CMK (cell line): ENCODE measurements around the gene IRX3.

Experiments
- DNase-seq: peaks from one replicate; pipeline ENCODE4 v3.0.0-alpha.2; 2010; ENCODE audit warnings: low read depth

The IRX3 gene

DNA sequence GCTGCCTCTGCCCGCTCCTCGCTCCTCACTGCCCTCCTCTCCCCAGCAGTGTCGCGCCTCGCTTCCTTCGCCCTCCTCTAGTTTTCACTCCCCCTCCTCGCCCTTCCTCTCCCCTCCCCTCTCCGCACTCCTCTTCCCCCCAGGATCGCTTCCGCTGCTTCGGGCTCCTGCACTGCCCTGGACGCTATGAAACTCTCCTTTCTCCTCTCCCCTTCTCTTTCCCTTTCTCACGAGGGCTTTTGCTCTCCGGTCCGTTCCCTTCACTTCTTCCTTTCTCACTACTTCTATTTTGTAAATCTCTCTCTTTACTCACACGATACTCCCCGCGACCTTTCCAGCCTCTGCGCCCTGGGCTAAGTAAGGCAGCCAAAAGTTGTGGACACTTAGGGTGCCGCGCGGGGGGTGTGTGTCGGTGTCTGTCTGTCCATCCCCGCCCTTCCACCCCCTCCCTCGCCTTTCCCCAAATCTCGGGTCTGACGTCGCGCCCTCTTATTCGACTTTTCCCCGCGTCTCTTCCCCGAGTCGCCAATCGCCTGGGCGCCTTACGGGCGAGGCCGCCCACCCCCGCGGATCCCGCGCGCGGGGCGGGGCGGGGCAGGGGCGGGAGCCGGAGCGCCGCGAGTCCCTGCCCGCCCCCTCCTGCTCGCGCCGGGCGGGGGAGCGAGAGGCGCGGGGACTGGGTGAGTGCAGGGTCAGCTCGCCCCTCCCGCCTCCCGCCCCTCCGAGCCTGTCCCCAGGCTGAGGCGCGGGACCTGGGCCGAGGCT lies at the start of gene IRX3:
TSS of gene IRX3 (minus strand) at position 422 of the 765 bp plus-strand sequence. CDS start 737 bp downstream, outside the sequence.
- no peak for DNase-seq

DNA sequence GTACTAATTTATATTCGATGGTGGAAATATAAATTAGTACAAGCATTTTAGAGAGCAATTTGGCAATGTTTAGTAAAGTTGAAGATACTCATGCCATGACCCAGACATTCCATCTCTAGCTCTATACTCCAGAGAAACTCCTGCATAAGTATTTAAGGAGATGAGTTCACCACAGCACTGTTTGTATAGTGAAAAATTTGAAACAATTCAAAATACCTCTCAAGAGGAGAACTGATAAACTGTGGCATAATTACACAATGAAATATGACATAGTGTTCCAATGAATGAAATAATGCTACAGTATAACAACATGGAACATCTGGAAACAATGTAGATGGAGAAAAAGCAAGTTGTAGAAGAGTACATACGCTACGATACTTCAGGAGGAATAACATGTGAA lies 48.6 kb upstream of the IRX3 start:
- no peak for DNase-seq

DNA sequence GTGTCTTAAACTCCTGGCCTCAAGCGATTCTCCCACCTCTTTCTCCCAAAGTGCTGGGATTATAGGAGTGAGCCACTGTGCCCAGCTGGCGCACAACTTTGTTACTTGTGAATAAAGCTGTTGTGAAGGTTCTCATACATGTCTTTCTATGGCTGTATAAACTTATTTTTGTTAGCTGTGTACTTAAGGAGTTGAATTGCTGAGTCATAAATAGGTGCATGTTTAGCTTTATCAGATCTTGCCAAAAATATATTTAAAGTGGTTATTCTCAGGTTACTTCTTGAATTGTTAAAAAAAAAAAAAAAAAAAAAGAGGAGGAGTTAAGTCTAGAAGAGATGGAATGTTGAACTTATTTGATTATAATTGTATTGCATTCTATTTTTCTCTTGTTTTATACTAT lies 47.6 kb upstream of the IRX3 start:
- DNase-seq = no peak

DNA sequence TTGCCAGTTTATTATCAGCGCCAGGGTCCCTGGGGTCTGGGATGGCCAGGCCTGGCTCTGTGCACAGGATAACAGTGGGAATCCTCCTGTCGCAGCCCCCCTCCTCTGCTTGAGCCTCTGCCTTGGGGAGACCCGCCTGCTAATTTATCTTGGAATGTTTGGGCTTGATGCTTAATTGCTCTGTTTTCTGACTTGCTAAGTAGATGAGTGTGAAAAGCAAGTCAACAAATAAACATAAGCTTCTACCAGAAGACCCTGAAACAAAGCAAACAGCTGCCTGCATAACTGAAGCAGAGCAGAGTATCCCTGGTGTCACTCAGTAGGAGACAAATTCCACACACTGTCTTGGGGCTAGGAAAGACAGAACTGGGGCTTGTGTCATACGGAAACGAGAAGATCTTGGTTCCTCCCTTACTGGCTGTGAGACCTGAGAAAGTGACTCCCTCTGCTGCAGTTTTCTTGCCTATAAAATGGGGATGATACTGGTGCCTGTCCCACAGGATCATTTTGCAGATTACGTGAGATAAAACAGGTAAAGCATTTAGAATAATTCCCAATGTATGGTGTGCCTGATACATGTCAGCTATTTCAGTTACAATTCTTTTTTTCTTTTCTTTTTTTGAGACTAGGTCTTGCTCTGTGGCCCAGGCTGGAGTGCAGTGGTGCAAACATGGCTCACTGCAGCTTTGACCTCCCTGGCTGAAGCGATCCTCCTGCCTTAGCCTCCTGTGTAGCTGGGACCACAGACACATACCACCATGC lies 44.8 kb upstream of the IRX3 start:
- no peak for DNase-seq

DNA sequence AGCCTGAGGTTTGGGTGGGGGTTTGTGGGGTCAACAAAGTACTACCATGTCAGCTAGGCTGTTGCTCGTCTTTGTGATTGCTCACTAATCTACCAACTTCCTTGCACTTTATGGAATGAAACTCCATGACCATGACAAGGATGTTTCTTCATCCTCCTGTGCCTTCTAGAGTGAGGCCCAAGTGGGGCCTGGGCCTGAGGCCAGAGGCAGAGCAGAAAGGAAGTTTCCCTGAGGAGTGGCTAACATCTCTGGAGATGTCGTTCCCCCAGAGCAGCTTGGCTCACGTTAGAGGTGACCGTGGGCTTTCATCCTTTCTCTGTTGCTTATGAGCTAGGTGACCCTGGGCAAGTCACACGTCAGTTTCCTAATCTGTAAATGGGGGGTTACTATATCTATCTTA lies 41.0 kb upstream of the IRX3 start:
- DNase-seq = no peak

DNA sequence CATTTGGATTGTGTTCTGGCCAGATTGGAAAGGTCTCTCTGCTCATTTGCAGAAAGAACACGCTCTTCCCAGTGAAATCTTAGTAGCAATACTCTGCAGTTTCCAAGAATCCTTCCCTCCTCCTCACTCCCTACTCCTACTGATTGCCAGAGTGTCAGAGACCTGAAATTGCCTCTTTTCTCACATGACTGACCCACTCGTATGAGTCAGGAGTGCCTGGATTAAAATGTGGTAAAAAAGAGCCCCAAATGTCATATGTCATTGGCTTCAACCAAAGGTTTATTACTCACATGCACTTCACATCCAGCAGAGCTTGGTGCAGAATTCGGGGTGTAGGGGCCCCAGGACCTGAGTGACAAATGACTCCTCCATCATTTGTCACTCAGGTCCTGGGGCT lies 39.7 kb upstream of the IRX3 start:
- no peak for DNase-seq

DNA sequence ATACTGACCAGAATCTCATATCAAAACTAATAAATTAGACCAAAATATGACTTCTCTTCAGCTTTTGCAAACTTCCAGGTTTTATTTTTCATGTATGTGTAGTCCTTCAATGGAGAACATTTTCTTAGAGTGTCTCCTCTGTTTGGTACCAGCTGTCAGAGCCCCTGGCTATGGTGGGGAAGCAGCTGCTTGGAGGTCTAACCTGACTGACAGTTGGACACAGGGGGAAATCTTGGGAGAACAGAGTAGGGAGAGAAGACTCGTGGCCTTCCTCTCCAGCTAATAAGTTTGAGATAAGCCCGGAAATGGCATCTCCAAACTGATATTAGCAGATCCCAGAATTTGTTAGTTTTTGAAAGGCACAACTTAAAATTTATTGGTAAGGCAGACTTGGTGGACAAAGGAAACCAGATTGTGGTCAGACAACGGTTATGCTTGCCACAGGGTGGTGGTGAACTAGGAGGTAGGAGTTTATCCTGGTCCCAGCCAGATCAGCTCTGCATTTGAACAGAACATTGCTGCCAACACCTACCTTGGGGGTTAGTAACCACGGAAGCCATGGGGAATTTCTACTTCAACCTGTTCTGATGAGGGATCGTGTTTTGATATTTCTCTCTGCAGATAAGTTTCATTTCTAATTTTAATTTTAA lies 39.2 kb upstream of the IRX3 start:
- no peak for DNase-seq

DNA sequence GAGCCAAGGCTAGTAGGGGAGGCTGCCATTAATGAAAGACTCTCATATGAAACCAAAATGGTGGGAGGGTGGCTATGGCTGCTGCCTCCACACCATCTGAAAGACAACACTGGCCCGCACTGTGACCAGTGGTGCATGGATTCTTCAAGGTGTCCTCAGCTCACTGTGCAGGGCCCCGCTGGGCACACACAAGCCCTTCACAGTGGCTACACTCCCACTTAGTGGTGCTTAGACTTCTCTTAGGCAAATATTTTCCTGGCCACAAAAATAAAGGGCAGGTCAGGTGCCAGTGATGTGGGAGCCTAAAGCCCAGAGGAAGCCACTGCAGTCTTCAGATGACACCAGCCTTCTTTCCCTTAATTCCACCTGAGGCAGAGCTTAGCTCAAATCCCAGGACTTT lies 38.1 kb upstream of the IRX3 start:
- DNase-seq = no peak

DNA sequence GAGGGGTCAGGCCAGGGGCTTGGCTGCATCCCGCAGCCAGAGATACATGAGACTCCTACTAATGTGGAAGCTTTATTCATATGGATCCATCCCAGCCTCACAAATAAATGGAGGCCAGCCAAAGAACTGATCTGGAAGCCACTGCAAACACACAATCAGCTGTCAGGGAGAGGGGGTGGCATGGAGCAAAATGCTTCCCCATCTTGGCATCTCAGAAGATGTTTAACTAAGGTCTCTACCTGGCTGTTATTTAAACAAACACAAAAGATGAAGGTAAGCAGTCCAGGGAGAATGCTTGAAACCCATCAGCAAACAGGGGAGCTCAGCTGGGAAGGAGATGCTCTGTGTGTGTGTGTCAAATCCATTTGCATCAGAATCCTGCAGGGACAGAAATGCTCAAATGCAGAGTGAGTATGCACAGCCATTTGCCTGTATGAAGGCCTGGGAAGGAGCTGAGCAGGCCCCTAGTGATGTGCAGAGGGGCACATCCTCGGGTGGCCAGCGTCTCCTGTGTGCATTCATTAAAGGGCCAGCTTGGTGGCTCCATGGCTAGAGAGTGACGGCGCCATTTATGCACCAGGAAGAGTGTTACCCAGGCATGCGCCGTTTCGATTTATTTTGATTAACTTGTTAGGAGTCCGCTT lies 34.2 kb upstream of the IRX3 start:
- DNase-seq = no peak

DNA sequence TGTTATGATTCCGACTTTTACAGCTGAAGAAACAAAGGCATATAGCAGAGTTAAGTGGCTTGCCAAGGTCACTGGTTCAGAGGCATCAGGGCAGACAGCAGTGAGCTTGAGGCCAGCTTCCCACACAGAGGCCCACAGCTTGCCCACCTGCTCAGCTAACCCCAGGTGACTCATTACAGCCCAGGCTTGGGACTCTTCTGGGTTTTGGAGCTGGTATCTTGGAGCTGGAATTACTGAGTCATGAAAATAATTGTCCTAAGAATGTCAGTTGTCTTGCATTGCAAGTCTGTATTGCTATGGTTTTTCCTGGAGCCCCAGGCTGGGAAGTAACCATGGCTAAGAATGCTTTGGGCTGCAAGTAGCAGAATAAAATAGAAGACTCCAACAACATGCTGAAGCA lies 32.4 kb upstream of the IRX3 start:
- no peak for DNase-seq

DNA sequence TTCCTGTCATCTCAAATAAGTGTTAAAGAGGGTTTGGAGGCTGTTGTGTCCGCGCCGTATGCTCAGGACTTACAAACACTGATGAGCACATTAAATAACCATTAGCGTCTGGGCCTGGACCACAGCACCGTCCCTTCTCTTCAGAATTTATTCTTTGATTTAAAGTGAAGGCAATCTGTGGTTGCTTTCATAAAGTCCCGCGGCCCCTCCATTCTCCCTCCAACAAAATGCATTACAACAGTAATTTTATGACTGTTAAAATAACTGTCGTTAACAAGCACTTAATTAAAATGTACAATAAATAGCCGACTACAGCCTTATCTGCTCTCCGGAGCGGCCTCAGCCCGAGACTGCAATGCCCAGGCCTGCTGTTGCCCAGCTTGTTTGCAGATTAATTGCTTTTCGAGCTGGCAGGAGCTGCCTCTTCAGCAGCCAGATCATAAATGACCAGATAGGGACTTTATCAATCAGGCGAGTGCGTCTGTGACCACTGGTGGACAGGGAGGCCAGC lies 30.6 kb upstream of the IRX3 start:
- DNase-seq = no peak

DNA sequence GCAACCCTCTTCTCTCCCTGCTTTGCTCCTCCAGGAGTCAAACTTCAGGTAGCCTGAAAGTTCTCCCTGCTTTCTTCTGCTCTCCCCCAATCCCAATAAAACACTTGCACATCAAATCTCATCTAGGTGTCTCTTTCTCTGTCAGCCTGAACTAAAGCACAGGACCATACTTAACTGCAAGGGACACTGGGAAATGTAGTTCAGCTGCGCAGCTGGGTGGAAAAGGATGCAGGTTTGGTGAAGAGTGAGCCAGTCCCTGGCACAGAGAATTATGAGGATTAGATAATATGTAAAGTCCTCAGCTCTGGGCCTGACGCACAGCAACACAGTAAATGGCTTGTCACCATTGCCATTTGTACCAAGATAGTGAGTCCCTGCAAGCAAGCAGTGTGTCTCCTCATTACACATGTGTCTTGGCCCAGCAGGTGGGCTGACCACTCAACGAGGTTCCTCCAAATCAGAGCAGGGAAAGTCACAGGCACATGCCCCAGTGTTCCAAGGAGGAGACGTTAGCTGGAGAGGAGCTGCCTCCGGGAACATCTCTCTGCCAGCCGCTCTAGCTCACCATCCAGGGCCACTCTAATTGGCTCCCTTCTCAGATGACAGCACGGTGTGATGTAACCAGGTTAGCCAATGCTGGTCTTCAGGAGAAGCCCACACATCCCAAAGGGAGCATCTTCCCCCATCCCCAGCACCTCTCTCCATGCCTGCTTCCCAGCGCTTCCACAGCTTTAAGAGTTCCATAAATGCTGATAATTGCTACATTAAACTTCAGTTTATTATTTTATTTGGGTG lies 29.7 kb upstream of the IRX3 start:
- DNase-seq = no peak

DNA sequence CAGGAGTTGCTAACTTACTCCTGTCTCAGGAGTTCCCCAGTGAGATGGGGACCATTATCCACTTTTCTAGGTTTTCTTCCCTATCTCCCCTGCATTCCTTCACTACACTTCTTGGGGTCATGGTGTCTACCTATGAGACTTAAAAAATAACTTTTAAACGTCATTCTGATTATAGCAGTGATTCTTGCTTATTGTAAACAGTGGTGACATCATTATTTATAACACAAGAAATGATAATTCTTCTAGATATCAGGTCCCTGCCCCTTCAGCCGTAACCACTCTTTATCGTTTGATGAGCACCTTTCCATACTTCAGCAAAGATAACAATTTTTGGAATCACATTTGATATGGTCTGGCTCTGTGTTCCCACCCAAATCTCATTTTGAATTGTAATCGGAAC lies 27.2 kb upstream of the IRX3 start:
- DNase-seq = no peak

DNA sequence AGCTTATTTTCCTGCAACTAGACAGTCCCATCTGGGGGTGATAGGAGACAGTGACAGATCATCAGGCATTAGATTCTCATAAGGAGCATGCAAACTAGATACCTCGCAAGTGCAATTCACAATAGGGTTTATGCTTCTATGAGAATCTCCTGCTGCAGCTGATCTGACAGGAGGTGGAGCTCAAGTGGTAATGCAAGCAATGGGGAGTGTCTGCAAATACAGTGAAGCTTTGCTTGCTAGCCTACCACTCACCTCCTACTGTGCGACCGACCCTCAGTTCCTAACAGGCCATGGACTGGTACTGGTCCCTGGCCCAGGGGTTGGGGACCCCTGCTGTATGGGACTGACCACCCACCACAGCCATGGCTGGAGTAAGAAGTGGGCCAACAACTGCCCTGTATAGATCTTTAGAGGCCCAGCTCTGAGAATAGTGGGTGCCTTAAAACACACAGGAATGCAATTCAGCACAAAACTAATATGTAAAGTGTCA lies 26.0 kb upstream of the IRX3 start:
- no peak for DNase-seq

DNA sequence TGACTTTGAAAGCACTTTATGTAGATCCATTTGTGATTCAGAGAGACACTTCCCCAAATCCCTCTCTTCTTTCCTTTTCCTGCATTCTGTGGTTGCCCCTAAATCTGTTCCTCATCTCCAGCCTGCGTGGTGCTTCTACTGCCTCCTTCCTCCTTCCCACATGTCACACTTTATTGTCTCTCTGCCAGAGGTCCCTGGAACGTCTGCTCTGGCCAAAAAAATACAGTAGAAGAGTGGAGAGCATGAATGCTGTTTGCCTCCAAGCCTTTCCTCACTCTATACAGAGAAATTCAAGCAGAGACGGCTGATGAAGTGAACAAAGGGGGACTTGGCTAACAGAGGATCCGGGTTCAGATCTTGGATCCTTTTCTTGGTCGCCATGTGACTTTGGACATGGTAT lies 22.8 kb upstream of the IRX3 start:
- DNase-seq = no peak

DNA sequence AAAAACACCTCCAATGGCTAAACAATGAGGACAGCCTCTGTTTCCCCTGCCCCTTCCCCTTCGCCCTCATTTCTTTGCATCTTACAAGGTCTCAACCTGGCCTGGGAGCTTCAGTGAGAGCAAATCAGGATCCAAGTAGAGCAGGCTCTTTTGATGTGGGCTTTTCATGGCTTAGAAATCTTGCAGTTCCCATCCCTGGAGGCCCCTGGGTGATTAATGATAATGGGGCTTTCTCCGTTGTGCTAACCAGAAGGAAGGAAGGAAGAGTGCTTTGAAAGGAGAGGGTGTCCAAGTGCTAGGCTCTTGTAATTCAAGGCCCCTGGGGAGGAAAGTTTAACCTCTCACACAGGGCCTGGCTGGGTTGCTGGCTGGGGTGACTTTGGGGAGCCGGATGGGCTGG lies 18.5 kb upstream of the IRX3 start:
- DNase-seq = no peak

DNA sequence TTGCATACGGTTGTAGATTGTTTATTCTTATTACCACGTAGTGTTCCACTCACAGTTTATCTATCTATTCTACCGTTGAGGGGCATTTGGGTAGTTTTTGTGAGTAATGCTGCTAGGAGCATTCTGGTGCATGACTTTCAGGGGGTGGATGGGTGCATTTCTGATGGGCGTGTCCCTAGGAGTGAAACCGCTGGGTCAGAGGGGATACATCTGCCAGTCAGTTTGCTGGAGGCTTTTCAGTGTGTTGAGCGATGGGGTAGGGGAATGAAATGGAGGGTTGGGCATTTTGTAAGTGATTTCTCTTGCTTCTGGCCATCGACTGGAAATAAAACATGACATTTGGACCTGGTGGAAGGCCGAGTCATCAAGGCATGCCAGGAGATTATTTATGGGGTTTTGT lies 17.0 kb upstream of the IRX3 start:
- no peak for DNase-seq

DNA sequence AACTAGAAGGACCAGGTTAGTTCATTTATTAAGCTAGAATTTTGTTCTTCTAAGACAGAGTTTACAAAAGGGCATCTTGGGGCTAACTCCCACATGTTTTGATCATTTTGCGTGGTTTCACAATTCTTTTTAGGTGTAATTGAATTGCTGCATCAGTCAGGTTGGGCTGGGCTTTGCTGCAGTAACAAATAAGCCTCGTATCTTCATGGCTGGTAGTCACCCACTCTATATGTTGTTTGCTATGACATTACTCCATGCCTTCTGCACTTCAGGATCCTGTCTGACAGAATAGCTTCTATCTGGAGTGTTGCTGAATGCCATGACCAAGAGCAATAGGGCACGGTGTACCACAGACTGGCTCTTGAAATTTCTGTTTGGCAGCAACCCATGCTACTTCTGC lies 10.6 kb upstream of the IRX3 start:
- no peak for DNase-seq

DNA sequence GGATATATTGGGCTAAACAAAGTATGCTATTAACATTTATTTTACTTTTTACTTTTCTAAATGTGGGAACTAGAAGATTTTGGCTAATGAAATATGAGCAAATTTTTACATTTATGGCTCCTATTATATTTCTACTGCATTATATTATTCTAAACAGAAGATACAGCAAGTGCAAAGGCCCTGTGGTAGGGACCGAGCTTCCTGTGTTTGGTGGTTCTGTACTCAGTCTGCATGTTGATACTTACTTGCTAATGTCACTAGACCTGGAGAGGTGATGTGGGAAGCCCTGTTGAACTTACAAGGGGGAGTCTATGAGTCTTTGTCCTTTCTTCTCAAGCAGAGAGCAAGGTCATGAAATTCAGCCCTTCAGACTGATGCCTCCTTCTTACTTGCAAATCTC lies 10.0 kb upstream of the IRX3 start:
- DNase-seq = no peak

DNA sequence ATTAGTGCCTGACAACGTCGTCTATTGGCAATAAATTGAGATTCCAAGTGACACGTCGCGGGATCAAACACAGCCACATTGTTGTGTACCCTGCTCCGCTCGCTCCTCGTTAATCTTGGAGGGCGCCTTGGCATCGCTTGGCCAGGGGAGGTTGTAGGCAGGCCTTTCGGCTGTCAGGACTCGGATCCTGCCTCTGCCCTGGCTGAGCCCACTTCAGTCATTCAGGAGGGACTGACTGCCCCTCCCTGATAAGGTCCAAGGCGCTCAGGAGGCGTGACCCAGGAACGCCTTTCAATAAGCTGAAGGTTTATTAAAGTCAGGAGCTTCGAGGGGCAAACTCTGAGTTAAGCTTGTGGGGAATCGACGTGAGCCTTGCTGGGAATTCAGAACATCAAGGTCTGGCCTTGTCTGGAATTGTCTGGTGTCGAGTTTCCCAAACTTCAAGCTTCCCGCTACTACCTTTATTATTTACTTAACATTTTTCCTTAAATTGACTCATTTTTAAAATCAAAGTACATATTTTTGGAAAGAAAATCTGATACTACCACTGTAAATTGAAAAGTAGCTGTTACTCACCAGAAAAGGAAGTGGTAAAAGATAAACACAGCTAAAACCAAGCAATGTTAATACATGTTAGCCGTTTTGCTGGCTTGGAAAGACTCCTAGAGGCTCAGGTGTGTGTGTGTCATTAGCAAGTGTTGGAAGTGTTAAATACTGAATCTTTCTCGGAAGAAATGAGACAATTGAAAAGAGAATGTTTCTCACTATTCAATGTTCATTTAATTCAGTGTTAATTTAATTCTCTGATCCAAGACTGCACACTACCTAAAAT lies 5.3 kb upstream of the IRX3 start:
- DNase-seq = no peak
